ENCODE results near the gene MB. TPM values are rescaled to one million over a fixed set of nuclear protein-coding genes. Genes with fewer than 3 reads are reported as not detected.

MB gene
- total and polyA plus RNA-seq, 4 donors: 1.3 to 3.1 (median 1.8) TPM

DNA sequence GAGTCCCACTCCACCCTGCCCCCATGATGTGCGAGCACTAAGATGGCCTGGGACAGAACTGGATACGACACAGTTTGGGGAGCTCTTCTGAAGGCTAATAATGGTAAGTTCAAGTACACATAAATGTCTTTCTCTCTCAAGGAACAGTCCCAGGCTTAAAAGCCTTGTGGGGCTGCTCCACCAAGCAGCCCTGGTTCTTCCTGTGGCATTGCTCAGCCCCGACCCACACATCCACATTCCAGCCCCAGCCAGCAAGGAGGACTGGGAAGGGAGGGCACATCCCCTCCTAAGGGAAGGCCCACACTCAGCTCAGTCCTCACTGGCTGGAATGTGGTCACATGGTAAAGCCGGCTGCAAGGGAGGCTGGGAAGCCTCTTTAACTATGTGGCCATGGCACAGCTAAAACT lies 13.3 kb upstream of the MB start:
- H3K9ac ChIP-seq (ENCODE audit: insufficient read depth in 1 of 2, low read length in 2 of 2): no peak overlapping the region
- no peak overlapping the region for H3K4me3 ChIP-seq
- ATAC-seq (ENCODE audit: insufficient read depth, low FRiP score): no peak
- TF ChIP-seq, protein P1, sequence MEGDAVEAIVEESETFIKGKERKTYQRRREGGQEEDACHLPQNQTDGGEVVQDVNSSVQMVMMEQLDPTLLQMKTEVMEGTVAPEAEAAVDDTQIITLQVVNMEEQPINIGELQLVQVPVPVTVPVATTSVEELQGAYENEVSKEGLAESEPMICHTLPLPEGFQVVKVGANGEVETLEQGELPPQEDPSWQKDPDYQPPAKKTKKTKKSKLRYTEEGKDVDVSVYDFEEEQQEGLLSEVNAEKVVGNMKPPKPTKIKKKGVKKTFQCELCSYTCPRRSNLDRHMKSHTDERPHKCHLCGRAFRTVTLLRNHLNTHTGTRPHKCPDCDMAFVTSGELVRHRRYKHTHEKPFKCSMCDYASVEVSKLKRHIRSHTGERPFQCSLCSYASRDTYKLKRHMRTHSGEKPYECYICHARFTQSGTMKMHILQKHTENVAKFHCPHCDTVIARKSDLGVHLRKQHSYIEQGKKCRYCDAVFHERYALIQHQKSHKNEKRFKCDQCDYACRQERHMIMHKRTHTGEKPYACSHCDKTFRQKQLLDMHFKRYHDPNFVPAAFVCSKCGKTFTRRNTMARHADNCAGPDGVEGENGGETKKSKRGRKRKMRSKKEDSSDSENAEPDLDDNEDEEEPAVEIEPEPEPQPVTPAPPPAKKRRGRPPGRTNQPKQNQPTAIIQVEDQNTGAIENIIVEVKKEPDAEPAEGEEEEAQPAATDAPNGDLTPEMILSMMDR (IDR thresholded peaks at IDR 0.05; ENCODE audit: control extremely low read depth, extremely low read depth): no peak
- WGBS, 2 donors: 68 to 74% methylated on average over 4 of the region's 4 CpGs
- peak in 1 of 3 donors; percentile 30 for DNase-seq
- H3K27me3 ChIP-seq (ENCODE audit: control insufficient read depth in 3 of 3, insufficient read depth in 3 of 3, low read length in 2 of 3): no peaks in the 10 kb centered on the region
- H3K36me3 ChIP-seq (ENCODE audit: control insufficient read depth in 4 of 4, insufficient read depth in 4 of 4, low read length in 4 of 4): no peaks in the 10 kb centered on the region
- peaks cover 0 to 10% (median 0%) of the 10 kb centered on the region in 5 donors for H3K4me1 ChIP-seq (ENCODE audit: control insufficient read depth in 5 of 5, insufficient read depth in 5 of 5, low read length in 5 of 5)
- no peaks in the 10 kb centered on the region for H3K9me3 ChIP-seq (ENCODE audit: control insufficient read depth in 4 of 4, insufficient read depth in 3 of 4, low read length in 3 of 4)
- peak overlapping the region in 1 of 2 donors; percentile 30 for H3K27ac ChIP-seq (ENCODE audit: low read depth in 1 of 2, low read length in 1 of 2)

DNA sequence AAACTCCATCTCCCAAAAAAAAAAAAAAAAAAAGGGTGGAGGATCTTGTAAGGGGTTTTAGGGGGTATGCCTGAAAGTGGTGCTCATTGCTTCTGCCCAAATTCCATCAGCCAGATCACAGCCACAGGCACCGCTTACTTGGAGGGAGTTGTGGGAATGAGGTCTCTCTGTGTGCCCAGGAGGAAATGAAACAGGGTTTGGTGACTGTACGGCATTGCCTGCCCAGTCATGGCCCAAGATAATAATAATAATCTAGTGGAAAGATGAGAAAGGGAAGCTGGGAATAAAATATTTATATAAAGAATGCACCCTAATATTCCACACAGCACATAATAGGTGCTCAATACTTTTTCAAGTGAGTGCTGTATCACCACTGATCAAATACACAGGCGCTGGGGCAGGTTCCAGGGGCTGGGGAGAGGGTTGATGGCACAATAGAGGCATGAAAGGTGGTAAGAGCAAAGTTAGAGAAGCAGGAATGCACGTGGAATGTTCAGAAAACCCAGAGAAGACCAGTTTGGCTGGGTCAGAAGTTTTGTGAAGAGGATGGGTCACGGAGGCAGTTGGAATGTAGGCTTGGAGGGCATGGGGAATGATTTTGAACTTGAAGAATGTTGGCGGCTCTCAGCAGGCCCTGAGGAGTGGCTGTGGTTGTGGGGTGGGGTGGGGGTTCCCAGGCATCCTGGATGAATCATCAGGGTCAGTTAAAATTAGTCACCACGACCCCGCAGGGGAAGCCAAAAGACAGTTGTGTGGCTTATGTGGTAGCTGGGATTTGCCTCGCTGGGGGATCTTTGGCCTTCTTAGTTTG lies 12.5 kb upstream of the MB start:
- Histone ChIP-seq H3K4me3 (no peak overlapping the region), H3K27ac (ENCODE audit: low read depth in 1 of 2, low read length in 1 of 2) (peak overlapping the region; percentile 45 to 82), H3K36me3 (ENCODE audit: control insufficient read depth in 4 of 4, insufficient read depth in 4 of 4, low read length in 4 of 4) (no peaks in the 10 kb centered on the region), H3K4me1 (ENCODE audit: control insufficient read depth in 5 of 5, insufficient read depth in 5 of 5, low read length in 5 of 5) (peaks cover 0 to 10% (median 0%) of the 10 kb centered on the region in 5 donors), H3K27me3 (ENCODE audit: control insufficient read depth in 3 of 3, insufficient read depth in 3 of 3, low read length in 2 of 3) (no peaks in the 10 kb centered on the region), H3K9ac (ENCODE audit: insufficient read depth in 1 of 2, low read length in 2 of 2) (no peak overlapping the region), H3K9me3 (ENCODE audit: control insufficient read depth in 4 of 4, insufficient read depth in 3 of 4, low read length in 3 of 4) (no peaks in the 10 kb centered on the region)
- TF ChIP-seq, protein P1 (IDR thresholded peaks at IDR 0.05; ENCODE audit: control extremely low read depth, extremely low read depth): no peak
- WGBS, 2 donors: 21 to 36% methylated on average over 8 to 9 of the region's 9 CpGs
- ATAC-seq (ENCODE audit: insufficient read depth, low FRiP score) (peak; percentile 59), DNase-seq (peak; percentile 56 to 68 (median 67))

DNA sequence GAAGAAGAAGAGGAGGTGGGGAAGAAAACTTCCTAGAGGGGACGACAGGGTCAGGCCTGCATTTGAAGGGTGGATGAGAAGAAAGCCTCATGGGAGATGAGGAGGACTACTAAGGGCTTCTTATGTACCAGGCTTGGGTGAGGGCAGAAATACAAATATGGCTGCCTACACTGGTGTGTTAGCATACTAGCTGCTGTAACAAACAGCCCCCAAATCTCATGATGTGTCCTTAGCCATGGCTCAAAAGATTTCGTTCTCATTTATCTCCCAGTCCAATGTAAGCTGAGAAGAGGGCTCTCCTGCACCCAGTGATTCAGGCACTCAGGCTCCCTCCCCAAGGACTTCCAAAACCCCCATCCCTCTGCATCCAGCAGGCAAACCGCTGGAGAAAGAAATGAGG lies 11.6 kb upstream of the MB start:
- Histone ChIP-seq H3K4me3 (no peak overlapping the region), H3K9ac (ENCODE audit: insufficient read depth in 1 of 2, low read length in 2 of 2) (no peak overlapping the region), H3K36me3 (ENCODE audit: control insufficient read depth in 4 of 4, insufficient read depth in 4 of 4, low read length in 4 of 4) (no peaks in the 10 kb centered on the region), H3K27ac (ENCODE audit: low read depth in 1 of 2, low read length in 1 of 2) (peak overlapping the region in 1 of 2 donors; percentile 65), H3K9me3 (ENCODE audit: control insufficient read depth in 4 of 4, insufficient read depth in 3 of 4, low read length in 3 of 4) (no peaks in the 10 kb centered on the region), H3K4me1 (ENCODE audit: control insufficient read depth in 5 of 5, insufficient read depth in 5 of 5, low read length in 5 of 5) (peaks cover 0 to 10% (median 0%) of the 10 kb centered on the region in 5 donors), H3K27me3 (ENCODE audit: control insufficient read depth in 3 of 3, insufficient read depth in 3 of 3, low read length in 2 of 3) (no peaks in the 10 kb centered on the region)
- DNase-seq (no peak), ATAC-seq (ENCODE audit: insufficient read depth, low FRiP score) (no peak)
- TF ChIP-seq, protein P1 (IDR thresholded peaks at IDR 0.05; ENCODE audit: control extremely low read depth, extremely low read depth): no peak
- WGBS, 2 donors: 87 to 93% methylated on average over 3 of the region's 3 CpGs
